CD4-positive, alpha-beta T cell (primary cell): ENCODE results near the gene UNC79. TPM values are rescaled to one million over a fixed set of nuclear protein-coding genes. Genes with fewer than 3 reads are reported as not detected.

Experiments used
- ATAC-seq: fragments of 200-7000 bp; cut with Tn5 transposase; one replicate; pipeline ENCODE4 v1.10.0; 2022; ENCODE audit warnings: mild to moderate bottlenecking; ENCODE audit not compliant: poor library complexity
- CTCF ChIA-PET: fragments of 350-600 bp; sonication (Branson Sonifier 250); formaldehyde crosslinking; loops from one replicate; lab custom pipeline; 2021; ENCODE audit warnings: antibody characterized with exemption, inconsistent platforms; lab: Charles Lee
- POLR2A ChIA-PET: fragments of 350-600 bp; sonication (Branson Sonifier 250); formaldehyde crosslinking; loops from one replicate; lab custom pipeline; 2021; ENCODE audit warnings: antibody characterized with exemption, inconsistent platforms; lab: Charles Lee
- DNase-seq, 14 experiments: peaks; one replicate each; pipeline ENCODE4 v3.0.0-alpha.2; 2013 to 2020; ENCODE audit warnings: mixed read lengths in 2 of 14
- H3K27ac ChIP-seq, 2 donors: one replicate each; pipeline versions ENCODE4 v1.5.1 to v1.7.0; 2013; ENCODE audit warnings: low read length in 2 of 2, low read depth in 1 of 2, mild to moderate bottlenecking in 1 of 2
- H3K27me3 ChIP-seq, 2 experiments: 1 replicate in 1 of 2; 2 replicates in 1 of 2; pipeline versions ENCODE4 v1.6.1 to v1.7.0; 2013; ENCODE audit warnings: low read length in 2 of 2, control low read depth in 1 of 2, mild to moderate bottlenecking in 1 of 2, moderate library complexity in 1 of 2; ENCODE audit not compliant: insufficient read depth in 2 of 2, control insufficient read depth in 1 of 2
- H3K36me3 ChIP-seq: one replicate; pipeline ENCODE4 v1.6.1; 2013; ENCODE audit warnings: low read length, control low read depth; ENCODE audit not compliant: insufficient read depth
- H3K4me1 ChIP-seq: one replicate; pipeline ENCODE4 v1.6.1; 2013; ENCODE audit warnings: low read length, control low read depth; ENCODE audit not compliant: insufficient read depth
- H3K4me3 ChIP-seq: one replicate; pipeline ENCODE4 v1.5.1; 2013; ENCODE audit warnings: mild to moderate bottlenecking, low read length, moderate library complexity
- H3K9me3 ChIP-seq, 2 experiments: 1 replicate in 1 of 2; 2 replicates in 1 of 2; pipeline versions ENCODE4 v1.6.1 to v1.7.0; 2013; ENCODE audit warnings: low read length in 2 of 2, mild to moderate bottlenecking in 2 of 2, control low read depth in 1 of 2, moderate library complexity in 1 of 2; ENCODE audit not compliant: control insufficient read depth in 1 of 2, insufficient read depth in 1 of 2
- H3K27ac Mint-ChIP-seq: one replicate; pipeline ENCODE4 v1.8.0; 2020; ENCODE audit warnings: mixed read lengths
- H3K27me3 Mint-ChIP-seq: one replicate; pipeline ENCODE4 v1.8.0; 2021; ENCODE audit warnings: mixed read lengths
- H3K36me3 Mint-ChIP-seq: one replicate; pipeline ENCODE4 v1.8.0; 2021; ENCODE audit warnings: low read depth, mixed read lengths
- H3K4me1 Mint-ChIP-seq: one replicate; pipeline ENCODE4 v1.8.0; 2021; ENCODE audit warnings: low read depth, mixed read lengths
- H3K4me3 Mint-ChIP-seq: one replicate; pipeline ENCODE4 v1.8.0; 2020; ENCODE audit warnings: mild to moderate bottlenecking, mixed read lengths
- H3K9me3 Mint-ChIP-seq: one replicate; pipeline ENCODE4 v1.8.0; 2020; ENCODE audit warnings: mixed read lengths
- intact Hi-C, 2 experiments: fragments of 100-400 bp; cut with DNase I in 1 of 2; cut with micrococcal nuclease in 1 of 2; formaldehyde crosslinking; loops; one replicate each; pipeline versions ENCODE4 v1.15.1 to v1.9.0; 2023 to 2025; cut with DNase I, micrococcal nuclease
- total RNA-seq, 174 experiments: library from RNA in 2 of 174; stranded (reverse) in 2 of 174; gene quantifications; one replicate each; pipeline ENCODE4 v1.2.3 and lab custom pipeline; 2021 to 2026
- TF ChIP-seq, protein P1 (sequence below): fragments of 200-600 bp; IDR thresholded peaks from one replicate; pipeline ENCODE4 v1.8.0; 2022; ENCODE audit warnings: antibody characterized with exemption, mild to moderate bottlenecking

The UNC79 gene
- total RNA-seq, 2 experiments from 2014 or later = not detected

DNA sequence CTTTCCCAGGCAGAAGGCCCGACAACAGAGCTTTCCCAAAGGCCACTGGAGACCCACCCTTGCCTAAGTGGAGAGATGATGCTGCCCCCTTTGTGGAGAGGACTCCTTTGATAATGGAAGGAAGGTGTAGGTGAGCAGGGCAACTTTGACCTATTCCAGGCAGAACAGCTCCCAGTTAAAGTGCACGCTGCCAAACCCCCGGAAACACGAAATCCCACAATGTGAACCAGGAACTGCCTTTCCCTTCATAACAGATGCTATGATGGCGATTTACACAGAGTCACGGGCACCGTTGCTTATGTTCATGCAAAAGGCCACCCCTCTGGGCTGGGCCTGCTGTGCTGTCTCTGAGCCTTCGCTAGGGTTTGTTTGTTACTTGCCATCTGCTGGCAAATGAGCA is 322.9 kb downstream of the UNC79 start:
- ATAC-seq (no peak), DNase-seq (no peak)
- Histone ChIP-seq H3K27me3 (no peaks in the 10 kb centered on the region), H3K27ac (no peak overlapping the region), H3K4me3 (no peak overlapping the region), H3K9me3 (peaks cover 0 to 9% of the 10 kb centered on the region in 2 experiments), H3K36me3 (no peaks in the 10 kb centered on the region), H3K4me1 (no peaks in the 10 kb centered on the region)
- ChIA-PET CTCF (no interaction called here), POLR2A (no interaction called here)
- Mint-ChIP-seq H3K4me1 (no peaks in the 10 kb centered on the region), H3K4me3 (no peak overlapping the region), H3K27me3 (peaks cover 5% of the 10 kb centered on the region), H3K27ac (no peak overlapping the region), H3K9me3 (no peaks in the 10 kb centered on the region), H3K36me3 (no peaks in the 10 kb centered on the region)
- TF ChIP-seq, protein P1, sequence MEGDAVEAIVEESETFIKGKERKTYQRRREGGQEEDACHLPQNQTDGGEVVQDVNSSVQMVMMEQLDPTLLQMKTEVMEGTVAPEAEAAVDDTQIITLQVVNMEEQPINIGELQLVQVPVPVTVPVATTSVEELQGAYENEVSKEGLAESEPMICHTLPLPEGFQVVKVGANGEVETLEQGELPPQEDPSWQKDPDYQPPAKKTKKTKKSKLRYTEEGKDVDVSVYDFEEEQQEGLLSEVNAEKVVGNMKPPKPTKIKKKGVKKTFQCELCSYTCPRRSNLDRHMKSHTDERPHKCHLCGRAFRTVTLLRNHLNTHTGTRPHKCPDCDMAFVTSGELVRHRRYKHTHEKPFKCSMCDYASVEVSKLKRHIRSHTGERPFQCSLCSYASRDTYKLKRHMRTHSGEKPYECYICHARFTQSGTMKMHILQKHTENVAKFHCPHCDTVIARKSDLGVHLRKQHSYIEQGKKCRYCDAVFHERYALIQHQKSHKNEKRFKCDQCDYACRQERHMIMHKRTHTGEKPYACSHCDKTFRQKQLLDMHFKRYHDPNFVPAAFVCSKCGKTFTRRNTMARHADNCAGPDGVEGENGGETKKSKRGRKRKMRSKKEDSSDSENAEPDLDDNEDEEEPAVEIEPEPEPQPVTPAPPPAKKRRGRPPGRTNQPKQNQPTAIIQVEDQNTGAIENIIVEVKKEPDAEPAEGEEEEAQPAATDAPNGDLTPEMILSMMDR = no peak
- intact Hi-C loops = no loop called here

DNA sequence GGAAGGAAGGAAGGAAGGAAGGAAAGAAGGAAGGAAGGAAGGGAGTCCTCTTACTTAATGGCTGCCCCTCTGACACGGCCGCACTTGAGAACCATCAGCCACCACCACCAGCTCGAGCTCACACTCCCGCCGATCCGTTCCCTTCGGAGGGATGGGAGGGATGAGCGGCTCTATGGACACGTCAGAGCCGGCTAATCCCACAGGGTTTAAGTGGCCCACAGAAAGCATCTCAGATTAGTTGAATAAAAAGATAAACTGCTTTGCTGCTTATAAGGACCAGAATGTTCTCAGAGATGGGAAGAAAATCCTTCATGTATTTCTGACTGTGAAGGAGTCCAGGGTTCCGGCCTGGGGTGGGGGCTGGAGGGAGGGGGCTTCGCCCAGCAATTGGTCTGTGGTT is 326.5 kb downstream of the UNC79 start:
- ChIA-PET POLR2A (no interaction called here), CTCF (no interaction called here)
- peaks cover 0 to 2% of the 10 kb centered on the region in 2 experiments for H3K27me3 ChIP-seq
- Mint-ChIP-seq H3K4me1 (no peaks in the 10 kb centered on the region), H3K4me3 (no peak overlapping the region), H3K9me3 (no peaks in the 10 kb centered on the region), H3K27ac (no peak overlapping the region), H3K36me3 (no peaks in the 10 kb centered on the region), H3K27me3 (peaks cover 24% of the 10 kb centered on the region)
- no peak for DNase-seq
- no peak overlapping the region for H3K27ac ChIP-seq
- H3K36me3 ChIP-seq = no peaks in the 10 kb centered on the region
- TF ChIP-seq, protein P1 = no peak
- no peaks in the 10 kb centered on the region for H3K4me1 ChIP-seq
- no peak for ATAC-seq
- intact Hi-C loops = no loop called here
- no peak overlapping the region for H3K4me3 ChIP-seq
- H3K9me3 ChIP-seq = peaks cover 0 to 7% of the 10 kb centered on the region in 2 experiments

Other genes with a start within 250 kb of the UNC79 start
- 100 to 1,000 TPM; 127 to 130 TPM for gene MOAP1, start 246.0 kb upstream of the UNC79 start, total RNA-seq
- 1 to 10 TPM; 5.8 TPM for gene LYSET, start 245.6 kb upstream of the UNC79 start, total RNA-seq
- 1 to 10 TPM; 2.3 to 2.4 TPM for gene GON7, start 223.9 kb upstream of the UNC79 start, total RNA-seq
- gene UBR7, start 223.7 kb upstream of the UNC79 start, total RNA-seq = 1 to 10 TPM; 6.8 to 7.4 TPM
- gene BTBD7, start 97.9 kb upstream of the UNC79 start, total RNA-seq = 10 to 100 TPM; 12.5 to 12.6 TPM
- not detected for gene COX8C, start 83.8 kb upstream of the UNC79 start, total RNA-seq